ENCODE data around the gene CXorf58.
"Not testable (repeated sequence)": the region's sequence is repeated elsewhere in the genome, so short reads cannot be mapped to it uniquely, and the experiment has no call there.

Gene CXorf58

GRCh38 chrX:23953908-23954269 lies 46.1 kb downstream of the CXorf58 start:
- no peak for DNase-seq (ENCODE audit: low read depth)

- DNase-seq (ENCODE audit: low read depth): no peak
Measured at GRCh38 chrX:23954396-23954795, 46.6 kb downstream of the CXorf58 start.

- DNase-seq (ENCODE audit: low read depth): no peak
Measured at GRCh38 chrX:23959781-23960180, 52.0 kb downstream of the CXorf58 start.

- DNase-seq (ENCODE audit: low read depth): no peak
Measured at GRCh38 chrX:23964191-23964590, 56.4 kb downstream of the CXorf58 start.

- DNase-seq (ENCODE audit: low read depth): not testable (repeated sequence)
Measured at GRCh38 chrX:23965630-23966029, 57.8 kb downstream of the CXorf58 start.

GRCh38 chrX:23978491-23978890 lies 70.7 kb downstream of the CXorf58 start:
- no peak for DNase-seq (ENCODE audit: low read depth)

- no peak for DNase-seq (ENCODE audit: low read depth)
Measured at GRCh38 chrX:23980011-23980441, 72.2 kb downstream of the CXorf58 start.

GRCh38 chrX:23981222-23981621 lies 73.4 kb downstream of the CXorf58 start:
- no peak for DNase-seq (ENCODE audit: low read depth)

- no peak for DNase-seq (ENCODE audit: low read depth)
Measured at GRCh38 chrX:23981711-23982110, 73.9 kb downstream of the CXorf58 start.

- DNase-seq (ENCODE audit: low read depth): no peak
Measured at GRCh38 chrX:23982891-23983290, 75.1 kb downstream of the CXorf58 start.
